WERI-Rb-1 (cell line): ENCODE results near the gene NDUFA13.

Experiments used
- DNase-seq: peaks from one replicate; pipeline ENCODE4 v3.0.0-alpha.2; 2020
- H3K27ac ChIP-seq: fragments of 250-450 bp; sonication (Bioruptor Pico); 2 replicates; pipeline ENCODE4 v1.5.1; 2020; ENCODE audit warnings: mild to moderate bottlenecking, moderate library complexity
- H3K27me3 ChIP-seq: fragments of 250-450 bp; sonication (Bioruptor Pico); 2 replicates; pipeline ENCODE4 v1.5.1; 2021; ENCODE audit warnings: mild to moderate bottlenecking, low read depth, moderate library complexity; ENCODE audit not compliant: insufficient read depth, severe bottlenecking
- H3K36me3 ChIP-seq: fragments of 250-450 bp; sonication (Bioruptor Pico); 2 replicates; pipeline ENCODE4 v1.5.1; 2020; ENCODE audit warnings: mild to moderate bottlenecking, moderate library complexity
- H3K4me3 ChIP-seq: 2 replicates; pipeline ENCODE4 v1.5.1; 2011; ENCODE audit warnings: low read depth, mild to moderate bottlenecking, control low read depth, low read length
- H3K9me3 ChIP-seq: fragments of 250-450 bp; sonication (Bioruptor Pico); 2 replicates; pipeline ENCODE4 v1.5.1; 2021; ENCODE audit warnings: mild to moderate bottlenecking, moderate library complexity; ENCODE audit not compliant: severe bottlenecking
- TF ChIP-seq, protein P1 (sequence below): IDR thresholded peaks from 2 replicates; pipeline ENCODE4 v1.5.1; 2011; ENCODE audit warnings: low read depth, mild to moderate bottlenecking, control low read depth, inconsistent platforms, low read length

Gene NDUFA13

DNA sequence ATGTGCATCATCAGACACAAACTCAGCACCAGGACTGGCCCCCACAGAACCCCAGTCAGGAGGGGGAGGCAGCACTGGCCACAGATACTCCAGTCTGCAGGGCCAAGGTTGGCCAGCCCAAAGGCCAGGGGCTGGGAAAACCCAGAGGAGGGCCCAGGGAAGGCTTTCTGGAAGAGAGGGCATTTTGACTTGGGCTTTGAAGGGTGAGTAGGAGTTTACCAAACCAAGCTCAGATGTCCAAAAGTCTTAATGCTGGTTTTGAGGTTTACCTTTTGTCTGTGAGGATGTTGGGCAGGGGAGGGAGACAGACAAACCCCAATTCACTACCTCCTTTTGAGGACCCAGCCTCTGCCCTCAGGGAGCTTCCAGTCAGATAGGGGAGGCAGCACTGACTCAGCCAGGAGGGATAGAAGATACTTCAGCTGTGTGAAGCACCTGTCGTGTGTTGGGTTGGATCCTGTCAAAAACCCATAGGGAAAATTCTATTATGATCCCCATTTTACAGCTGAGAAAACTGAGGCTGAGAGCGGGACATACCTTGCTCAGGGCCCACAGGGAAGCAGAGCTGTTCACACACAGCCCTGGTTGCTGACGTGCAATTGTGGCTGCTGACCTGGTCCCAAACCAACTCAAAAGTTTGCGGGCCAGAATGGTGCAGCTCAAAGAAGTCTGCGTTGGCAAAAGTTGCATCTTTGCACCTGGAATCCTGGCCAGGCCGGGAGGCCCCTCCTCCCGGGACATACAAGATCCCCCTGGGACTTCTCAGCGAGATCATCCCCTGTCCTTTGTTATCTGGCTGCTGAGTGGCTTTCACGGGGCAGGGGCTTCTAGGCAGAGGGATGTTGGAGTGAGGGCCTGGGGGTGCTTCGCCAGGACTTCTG lies 35.2 kb downstream of the NDUFA13 start:
- DNase-seq: no peak
- Histone ChIP-seq H3K36me3 (no peaks in the 10 kb centered on the region), H3K4me3 (no peak overlapping the region), H3K27me3 (no peaks in the 10 kb centered on the region), H3K9me3 (no peaks in the 10 kb centered on the region), H3K27ac (no peak overlapping the region)
- TF ChIP-seq, protein P1, sequence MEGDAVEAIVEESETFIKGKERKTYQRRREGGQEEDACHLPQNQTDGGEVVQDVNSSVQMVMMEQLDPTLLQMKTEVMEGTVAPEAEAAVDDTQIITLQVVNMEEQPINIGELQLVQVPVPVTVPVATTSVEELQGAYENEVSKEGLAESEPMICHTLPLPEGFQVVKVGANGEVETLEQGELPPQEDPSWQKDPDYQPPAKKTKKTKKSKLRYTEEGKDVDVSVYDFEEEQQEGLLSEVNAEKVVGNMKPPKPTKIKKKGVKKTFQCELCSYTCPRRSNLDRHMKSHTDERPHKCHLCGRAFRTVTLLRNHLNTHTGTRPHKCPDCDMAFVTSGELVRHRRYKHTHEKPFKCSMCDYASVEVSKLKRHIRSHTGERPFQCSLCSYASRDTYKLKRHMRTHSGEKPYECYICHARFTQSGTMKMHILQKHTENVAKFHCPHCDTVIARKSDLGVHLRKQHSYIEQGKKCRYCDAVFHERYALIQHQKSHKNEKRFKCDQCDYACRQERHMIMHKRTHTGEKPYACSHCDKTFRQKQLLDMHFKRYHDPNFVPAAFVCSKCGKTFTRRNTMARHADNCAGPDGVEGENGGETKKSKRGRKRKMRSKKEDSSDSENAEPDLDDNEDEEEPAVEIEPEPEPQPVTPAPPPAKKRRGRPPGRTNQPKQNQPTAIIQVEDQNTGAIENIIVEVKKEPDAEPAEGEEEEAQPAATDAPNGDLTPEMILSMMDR: no peak

DNA sequence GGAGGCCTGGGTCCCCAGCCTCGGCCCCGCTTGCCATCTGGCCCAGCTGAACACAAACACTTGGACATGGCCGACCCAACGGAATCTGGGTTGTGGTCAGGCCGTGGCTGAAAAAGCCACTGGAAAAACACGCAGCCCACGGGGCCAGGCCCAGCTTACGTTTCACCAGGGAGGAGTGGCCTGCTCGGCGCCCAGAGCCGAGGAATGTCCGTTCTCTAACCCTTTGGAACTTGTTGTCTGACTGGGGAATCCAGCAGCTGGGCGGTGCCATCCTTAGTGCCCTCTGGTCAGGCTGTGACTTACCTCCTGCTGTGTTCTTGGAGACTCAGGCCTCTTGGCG lies 35.8 kb downstream of the NDUFA13 start:
- no peaks in the 10 kb centered on the region for H3K9me3 ChIP-seq
- H3K27ac ChIP-seq: no peak overlapping the region
- TF ChIP-seq, protein P1: no peak
- H3K27me3 ChIP-seq: no peaks in the 10 kb centered on the region
- no peak for DNase-seq
- no peak overlapping the region for H3K4me3 ChIP-seq
- no peaks in the 10 kb centered on the region for H3K36me3 ChIP-seq

DNA sequence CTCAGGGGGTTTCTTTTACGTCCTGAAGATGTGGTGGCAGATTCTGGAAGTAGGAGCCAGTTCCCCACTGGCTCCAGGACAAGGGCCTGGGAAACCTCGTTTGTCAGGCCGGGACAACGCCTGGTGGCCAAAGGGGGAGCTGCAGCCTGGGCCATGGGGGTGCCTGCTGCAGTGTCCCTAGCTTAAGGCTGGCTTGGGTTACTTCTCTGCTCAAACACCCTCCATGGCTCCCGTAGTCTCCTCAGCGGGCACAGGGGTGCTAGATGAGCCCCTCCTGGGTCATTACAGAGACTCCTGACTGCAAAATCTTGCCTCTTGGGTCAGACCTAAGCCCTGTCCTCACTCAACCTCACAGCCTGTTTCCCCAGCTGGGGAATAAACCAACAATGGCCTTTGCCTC lies 36.8 kb downstream of the NDUFA13 start:
- Histone ChIP-seq H3K27ac (no peak overlapping the region), H3K9me3 (no peaks in the 10 kb centered on the region), H3K27me3 (no peaks in the 10 kb centered on the region), H3K4me3 (no peak overlapping the region), H3K36me3 (no peaks in the 10 kb centered on the region)
- TF ChIP-seq, protein P1: peak; percentile 79
- DNase-seq: peak; percentile 58

DNA sequence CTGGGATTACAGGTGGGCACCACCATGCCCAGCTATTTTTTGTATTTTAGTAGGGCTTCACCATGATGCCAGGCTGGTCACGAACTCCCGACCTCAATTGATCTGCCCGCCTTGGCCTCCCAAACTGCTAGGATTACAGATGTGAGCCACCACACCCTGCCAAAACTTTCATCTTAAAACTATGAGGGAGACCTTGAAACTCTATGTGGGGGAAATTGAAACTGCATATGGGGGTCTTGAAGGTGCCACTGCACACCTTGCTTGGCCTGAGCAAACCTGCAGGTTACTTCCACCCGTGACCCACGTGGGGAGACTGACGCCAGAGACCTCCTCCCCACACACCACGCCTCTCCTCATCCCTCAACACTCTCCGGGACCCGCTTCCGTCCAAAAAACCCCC lies 37.6 kb downstream of the NDUFA13 start:
- Histone ChIP-seq H3K4me3 (no peak overlapping the region), H3K27ac (no peak overlapping the region), H3K27me3 (no peaks in the 10 kb centered on the region), H3K36me3 (no peaks in the 10 kb centered on the region), H3K9me3 (no peaks in the 10 kb centered on the region)
- no peak for DNase-seq
- TF ChIP-seq, protein P1: no peak

DNA sequence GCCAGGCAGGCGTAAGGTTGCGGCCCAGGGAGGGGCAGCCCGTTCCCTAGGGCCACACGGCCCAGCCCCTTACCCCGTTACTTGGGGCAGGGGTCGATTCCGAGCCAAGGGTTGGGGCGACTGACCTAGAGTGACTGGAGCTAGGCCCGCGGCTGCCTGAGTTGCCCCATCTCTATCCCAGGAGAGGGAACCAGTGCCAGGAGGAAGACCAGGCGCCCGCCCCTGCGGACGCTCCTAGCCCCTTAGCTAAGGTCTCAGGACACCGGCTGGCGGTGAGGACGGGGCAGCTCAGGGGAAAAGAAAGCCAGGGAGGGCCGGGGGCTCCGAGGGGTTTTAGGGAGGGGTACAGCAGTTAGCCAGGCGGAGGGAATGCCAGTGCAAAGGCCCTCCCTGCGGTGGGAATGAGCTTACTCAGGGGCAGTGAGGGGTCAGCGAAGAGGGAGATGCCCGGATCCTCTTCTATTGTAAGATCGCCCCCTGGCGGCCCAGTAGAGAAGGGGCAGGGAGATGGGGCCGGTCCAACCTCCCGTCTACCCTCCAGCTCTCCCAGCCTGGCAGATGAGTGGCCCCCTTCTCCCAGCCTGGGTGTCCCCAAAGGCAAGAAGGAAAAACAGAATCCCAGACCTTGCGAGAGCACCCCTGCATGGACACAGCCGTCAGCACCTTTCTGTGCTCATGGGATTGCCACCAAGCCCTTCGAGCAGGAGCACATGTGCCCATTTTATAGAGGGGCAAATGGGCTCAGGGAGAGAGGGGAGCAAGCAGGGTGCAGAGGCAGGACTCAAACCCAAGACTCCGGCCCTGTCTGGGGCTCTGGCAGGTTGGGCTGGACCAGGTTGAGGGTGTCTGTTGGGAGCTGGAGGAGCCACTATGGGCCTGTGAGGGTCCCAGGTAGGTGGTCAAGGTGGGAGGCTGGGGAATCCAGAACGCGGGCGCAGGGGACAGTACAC lies 38.3 kb downstream of the NDUFA13 start:
- no peak overlapping the region for H3K4me3 ChIP-seq
- DNase-seq: peak; percentile 55
- TF ChIP-seq, protein P1: peak; percentile 88
- no peaks in the 10 kb centered on the region for H3K36me3 ChIP-seq
- H3K9me3 ChIP-seq: no peaks in the 10 kb centered on the region
- H3K27ac ChIP-seq: no peak overlapping the region
- no peaks in the 10 kb centered on the region for H3K27me3 ChIP-seq
